NCI-H1436 (cell line): ENCODE data around the gene NUF2.
"Not testable (repeated sequence)": the region's sequence is repeated elsewhere in the genome, so short reads cannot be mapped to it uniquely, and the experiment has no call there.

Experiments
- DNase-seq: peaks from one replicate; lab custom pipeline; 2025; lab: John Stamatoyannopoulos, UW

The NUF2 gene

GRCh38 chr1:163321311-163322305, at the start of gene NUF2:
NUF2 (plus strand) TSS chr1:163321954; CDS start chr1:163326052, 4,098 bp downstream.
- peak; percentile 96 for DNase-seq

GRCh38 chr1:163273766-163274441, 47.9 kb upstream of the NUF2 start:
- DNase-seq = peak; percentile 83

DNA sequence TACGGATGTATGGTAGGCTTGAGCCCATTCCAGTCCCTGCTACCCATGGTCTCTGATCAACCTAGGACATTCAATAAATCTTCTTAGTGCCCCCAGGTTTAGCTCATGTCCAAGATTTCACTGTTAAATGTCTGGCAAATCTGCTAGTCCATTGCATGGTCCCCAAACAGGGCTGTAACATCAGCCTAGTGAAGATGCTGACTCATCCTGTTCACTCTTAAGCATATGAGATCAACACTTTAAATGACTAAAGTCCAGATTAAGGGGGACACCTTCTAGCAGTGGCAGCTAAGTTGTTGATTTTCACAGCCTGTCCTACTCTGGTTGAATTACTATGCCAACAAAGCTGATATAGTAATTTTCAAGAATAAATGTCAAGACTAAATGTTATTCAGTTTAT, 46.5 kb upstream of the NUF2 start:
- DNase-seq = no peak

DNA sequence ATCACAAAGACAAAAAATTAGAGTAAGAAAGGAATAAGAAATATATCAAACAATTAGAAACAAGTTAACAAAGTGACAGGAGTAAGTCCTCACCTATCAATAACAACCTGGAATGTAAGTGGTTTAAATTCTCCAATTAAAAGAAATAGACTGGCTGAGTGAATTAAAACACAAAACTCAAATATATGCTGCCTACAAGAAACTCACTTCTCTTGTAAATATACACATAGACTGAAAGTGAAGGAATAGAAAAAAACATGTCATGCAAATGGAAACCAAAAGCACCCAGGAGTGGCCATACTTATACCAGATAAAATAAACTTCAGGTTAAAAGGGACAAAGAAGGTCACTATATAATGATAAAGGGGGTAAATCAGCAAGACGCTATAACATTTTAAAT, 43.2 kb upstream of the NUF2 start:
- no peak for DNase-seq

- not testable (repeated sequence) for DNase-seq
Observed at GRCh38 chr1:163284867-163285266, 36.9 kb upstream of the NUF2 start.

DNA sequence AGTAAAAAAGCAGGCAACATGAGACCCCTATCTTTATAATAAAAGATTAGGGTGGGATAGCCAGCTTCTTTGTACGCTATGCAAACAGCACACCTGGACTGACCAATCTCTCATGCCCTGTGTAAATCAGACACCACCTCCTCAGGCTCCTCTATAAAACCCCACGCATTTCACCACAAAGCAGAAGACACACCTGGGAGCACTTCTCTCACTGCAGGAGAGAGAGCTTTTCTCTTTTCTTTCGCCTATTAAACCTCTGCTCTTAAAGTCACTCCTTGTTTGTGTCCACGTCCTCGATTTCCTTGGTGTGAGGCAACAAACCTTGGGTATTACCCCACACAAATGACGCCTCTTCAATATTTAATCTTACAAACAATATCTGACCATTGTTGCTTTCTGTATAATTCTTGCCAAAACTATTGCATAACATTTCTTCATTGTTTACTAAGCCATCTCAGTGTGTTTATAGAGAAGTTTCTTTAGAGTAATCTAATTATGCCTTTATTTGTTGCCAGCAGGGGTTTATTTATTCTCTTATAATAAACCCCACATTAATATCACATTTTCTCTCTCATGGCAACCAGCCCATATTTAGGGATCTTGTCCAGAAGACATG, 31.6 kb upstream of the NUF2 start:
- DNase-seq = no peak

GRCh38 chr1:163291461-163291860, 30.3 kb upstream of the NUF2 start:
- DNase-seq = no peak

- not testable (repeated sequence) for DNase-seq
Observed at GRCh38 chr1:163292153-163292552, 29.6 kb upstream of the NUF2 start.

GRCh38 chr1:163293497-163293896, 28.3 kb upstream of the NUF2 start:
- DNase-seq = not testable (repeated sequence)

- DNase-seq = no peak
Observed at GRCh38 chr1:163295949-163296348, 25.8 kb upstream of the NUF2 start.

- DNase-seq = no peak
Observed at GRCh38 chr1:163296504-163297263, 25.1 kb upstream of the NUF2 start.

- no peak for DNase-seq
Observed at GRCh38 chr1:163298365-163298764, 23.4 kb upstream of the NUF2 start.

- peak; percentile 31 for DNase-seq
Observed at GRCh38 chr1:163300568-163300967, 21.2 kb upstream of the NUF2 start.

DNA sequence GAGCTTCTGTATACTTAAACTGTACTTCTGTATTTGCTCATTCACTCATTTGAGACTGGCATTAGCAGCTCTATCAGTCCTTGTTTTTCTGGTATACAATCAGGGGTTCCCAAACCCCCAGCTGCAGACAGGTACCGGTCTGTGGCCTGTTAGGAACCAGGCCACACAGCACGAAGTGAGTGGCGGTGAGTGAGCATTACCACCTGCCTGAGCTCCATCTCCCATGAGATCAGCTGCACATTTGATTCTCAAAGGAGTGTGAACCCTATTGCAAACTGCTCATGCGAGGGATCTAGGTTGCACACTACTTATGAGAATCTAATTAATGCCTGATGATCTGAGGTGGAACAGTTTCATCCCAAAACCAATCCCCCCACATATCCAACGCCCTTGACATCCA, 18.2 kb upstream of the NUF2 start:
- DNase-seq = no peak

DNA sequence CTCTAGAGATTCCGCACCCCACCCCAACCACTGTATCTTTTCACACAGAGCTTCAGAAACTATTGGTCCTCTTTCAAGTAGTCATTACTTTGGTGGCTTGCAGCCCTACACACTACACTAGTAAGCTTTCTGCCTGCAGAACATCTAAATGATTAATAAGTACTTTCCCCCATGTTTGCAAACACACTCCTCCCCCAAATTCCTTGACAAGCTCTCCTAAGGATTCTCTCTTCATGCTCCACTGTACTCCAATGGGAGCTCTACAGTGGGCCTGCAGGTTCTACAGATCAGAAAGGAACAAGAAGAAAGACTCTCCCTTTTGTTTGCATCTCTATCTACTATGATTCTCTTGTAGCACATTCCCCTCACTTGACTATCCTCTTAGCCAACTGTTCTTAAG, 16.3 kb upstream of the NUF2 start:
- DNase-seq = no peak

- no peak for DNase-seq
Observed at GRCh38 chr1:163307479-163308171, 14.1 kb upstream of the NUF2 start.

DNA sequence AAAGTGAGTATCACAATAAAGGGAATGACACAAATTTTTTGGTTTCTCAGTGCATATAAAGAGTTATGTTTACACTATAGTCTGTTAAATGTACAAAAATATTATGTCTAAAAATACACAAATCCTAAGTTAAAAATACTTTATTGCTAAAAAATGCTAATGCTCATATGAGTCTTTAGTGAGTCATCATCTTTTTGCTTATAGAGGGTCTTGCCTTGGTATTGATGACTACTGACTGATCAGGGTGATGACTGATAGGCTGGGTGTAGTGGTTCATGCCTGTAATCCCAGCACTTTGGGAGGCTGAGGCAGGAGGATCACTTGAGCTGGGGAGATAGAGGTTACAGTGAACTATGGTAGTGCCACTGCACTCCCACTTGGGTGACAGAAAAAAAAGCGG, 12.9 kb upstream of the NUF2 start:
- no peak for DNase-seq

DNA sequence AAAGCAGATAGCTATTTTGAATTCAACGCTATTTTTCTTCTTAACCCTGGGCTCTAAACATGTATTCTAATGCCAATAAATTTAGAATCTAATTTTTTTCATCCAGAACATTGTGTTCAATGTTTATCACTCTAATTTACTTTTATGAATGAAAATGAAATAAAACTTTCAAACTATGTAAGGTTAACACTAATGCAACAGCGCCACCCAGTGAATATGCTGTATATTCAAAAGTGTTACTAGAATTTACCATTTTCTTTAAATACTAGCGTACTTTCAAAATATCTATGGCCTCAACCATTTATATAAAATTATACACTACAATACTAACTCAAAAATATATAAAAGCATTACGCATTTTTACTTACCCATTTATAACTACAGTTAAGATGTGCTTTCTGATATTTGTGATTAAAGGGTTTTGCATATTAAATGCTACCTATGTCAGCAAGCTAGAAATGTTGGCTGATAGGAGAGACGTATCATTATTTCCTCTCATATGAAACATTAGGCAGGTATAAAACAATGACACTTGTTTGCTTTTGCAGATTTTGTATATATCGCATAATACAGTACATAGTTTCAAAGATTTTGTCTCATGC, 5.9 kb upstream of the NUF2 start:
- peak; percentile 30 for DNase-seq

- DNase-seq = no peak
Observed at GRCh38 chr1:163320891-163321290, 863 bp upstream of the NUF2 start.

GRCh38 chr1:163323339-163323738, 1.6 kb downstream of the NUF2 start:
- not testable (repeated sequence) for DNase-seq

DNA sequence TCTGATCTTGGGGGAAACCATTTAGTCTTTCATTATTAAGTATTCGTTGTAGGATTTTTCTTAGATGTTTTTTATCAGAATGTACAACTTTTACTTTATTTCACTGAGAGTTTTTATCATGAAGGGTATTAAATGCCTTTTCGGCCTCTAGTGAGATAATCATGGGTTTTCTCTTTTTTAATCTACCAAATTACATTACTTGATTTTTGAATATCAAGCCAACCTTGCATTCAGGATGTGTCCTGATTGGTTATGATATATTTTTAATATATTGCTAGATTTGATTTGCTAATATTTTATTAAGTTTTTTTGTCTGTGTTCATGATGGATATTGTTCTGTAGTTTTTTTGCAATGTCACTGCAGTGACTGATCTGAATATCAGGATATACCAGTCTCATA, 9.4 kb downstream of the NUF2 start:
- DNase-seq = no peak
